Prostate gland (tissue), 2 donors: ENCODE results near the gene ZDHHC11. TPM values are rescaled to one million over a fixed set of nuclear protein-coding genes. Genes with fewer than 3 reads are reported as not detected.

Experiments
- DNase-seq: peaks from one replicate; pipeline ENCODE4 v3.0.0-alpha.2; 2019; ENCODE audit warnings: low spot score
- H3K27ac ChIP-seq, 2 donors: fragments of 200-600 bp; sonication (generic); 2 replicates each; pipeline ENCODE4 v1.5.1; 2017 to 2019
- H3K27me3 ChIP-seq: fragments of 200-600 bp; sonication (generic); replicated peaks from 2 replicates; pipeline ENCODE4 v1.5.1; 2019; ENCODE audit not compliant: insufficient read depth
- H3K36me3 ChIP-seq, 2 donors: fragments of 200-600 bp; sonication (generic); 1 replicate in 1 of 2; 2 replicates in 1 of 2; pipeline versions ENCODE4 v1.5.1 to v1.8.1; 2017 to 2019
- H3K4me1 ChIP-seq: fragments of 200-600 bp; sonication (generic); replicated peaks from 2 replicates; pipeline ENCODE4 v1.5.1; 2019
- H3K4me3 ChIP-seq, 2 donors: fragments of 200-600 bp; sonication (generic); 2 replicates each; pipeline ENCODE4 v1.5.1; 2017 to 2019
- H3K9me3 ChIP-seq: fragments of 200-600 bp; sonication (generic); 2 replicates; pipeline ENCODE4 v1.5.1; 2017
- POLR2A ChIP-seq: fragments of 450-650 bp; IDR thresholded peaks from one replicate; pipeline ENCODE4 v1.6.1; 2016; ENCODE audit warnings: antibody characterized with exemption, mild to moderate bottlenecking
- POLR2AphosphoS5 ChIP-seq: sonication (generic); formaldehyde crosslinking; IDR thresholded peaks from one replicate; pipeline ENCODE4 v1.6.1; 2017; ENCODE audit warnings: antibody characterized with exemption
- WGBS: methylation state at CpG from one replicate; pipeline ENCODE4 v1.1.5; 2018; 5-methylcytosine and 5-hydroxymethylcytosine counted together
- intact Hi-C: fragments of 100-400 bp; cut with DNase I; formaldehyde crosslinking; loops from one replicate; pipeline ENCODE4 v1.14.2; 2022
- total RNA-seq, 2 donors: library from RNA; depleted of rRNA; stranded (reverse); fragments of >200 nt; gene quantifications; one replicate each; pipeline ENCODE4 v1.1.0, GENCODE V29; 2016
- TF ChIP-seq, protein P1 (sequence below), 4 experiments: fragments of 200-600 bp in 2 of 4; fragments of 450-650 bp in 2 of 4; sonication (generic) in 2 of 4; IDR thresholded peaks; 1 replicate in 3 of 4; 2 replicates in 1 of 4; pipeline ENCODE4 v1.5.1; 2016 to 2019; ENCODE audit warnings: antibody characterized with exemption in 4 of 4, mild to moderate bottlenecking in 2 of 4, moderate library complexity in 2 of 4

ZDHHC11 gene
- total RNA-seq, 2 donors from 2014 or later: 1.2 to 9.8 TPM

DNA sequence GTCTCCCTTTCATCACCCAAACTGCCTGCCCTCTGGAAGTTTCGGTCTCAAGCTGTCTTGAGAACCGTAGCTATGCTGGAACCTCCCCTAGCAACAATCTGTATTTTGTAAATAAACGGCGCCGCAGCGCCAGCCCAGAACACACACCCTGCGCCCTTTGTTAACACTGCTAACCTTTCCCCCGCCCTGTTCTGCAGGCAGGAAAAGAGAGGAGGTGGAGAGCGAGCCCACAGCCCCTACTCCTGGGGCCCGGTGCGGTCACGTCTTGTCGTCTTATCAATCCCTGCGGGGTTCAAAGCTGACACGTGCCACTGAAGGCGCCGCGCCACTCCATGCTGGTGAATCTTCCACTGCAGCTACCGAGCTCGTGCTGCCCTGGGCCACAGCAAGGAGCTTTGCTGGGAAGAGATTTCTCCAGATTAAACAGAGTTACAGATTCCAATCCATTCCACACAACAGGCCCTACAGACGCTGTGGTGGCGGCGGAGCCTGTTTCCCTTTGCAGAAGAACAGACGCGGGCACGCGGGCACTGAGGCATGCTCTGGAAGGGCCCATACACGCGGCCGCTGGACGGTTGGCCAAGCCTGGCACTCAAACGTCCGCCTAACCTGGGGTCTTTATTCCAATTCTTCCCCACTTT, 91.6 kb downstream of the ZDHHC11 start:
- Histone ChIP-seq H3K36me3 (no peaks in the 10 kb centered on the region), H3K4me3 (no peak overlapping the region), H3K27ac (no peak overlapping the region), H3K27me3 (no peaks in the 10 kb centered on the region), H3K9me3 (no peaks in the 10 kb centered on the region), H3K4me1 (no peaks in the 10 kb centered on the region)
- DNase-seq: peak; percentile 5
- intact Hi-C loops: no loop called here
- 39% methylated on average over 33 of the region's 33 CpGs for WGBS
- TF ChIP-seq POLR2A: no peak
- TF ChIP-seq, protein P1, sequence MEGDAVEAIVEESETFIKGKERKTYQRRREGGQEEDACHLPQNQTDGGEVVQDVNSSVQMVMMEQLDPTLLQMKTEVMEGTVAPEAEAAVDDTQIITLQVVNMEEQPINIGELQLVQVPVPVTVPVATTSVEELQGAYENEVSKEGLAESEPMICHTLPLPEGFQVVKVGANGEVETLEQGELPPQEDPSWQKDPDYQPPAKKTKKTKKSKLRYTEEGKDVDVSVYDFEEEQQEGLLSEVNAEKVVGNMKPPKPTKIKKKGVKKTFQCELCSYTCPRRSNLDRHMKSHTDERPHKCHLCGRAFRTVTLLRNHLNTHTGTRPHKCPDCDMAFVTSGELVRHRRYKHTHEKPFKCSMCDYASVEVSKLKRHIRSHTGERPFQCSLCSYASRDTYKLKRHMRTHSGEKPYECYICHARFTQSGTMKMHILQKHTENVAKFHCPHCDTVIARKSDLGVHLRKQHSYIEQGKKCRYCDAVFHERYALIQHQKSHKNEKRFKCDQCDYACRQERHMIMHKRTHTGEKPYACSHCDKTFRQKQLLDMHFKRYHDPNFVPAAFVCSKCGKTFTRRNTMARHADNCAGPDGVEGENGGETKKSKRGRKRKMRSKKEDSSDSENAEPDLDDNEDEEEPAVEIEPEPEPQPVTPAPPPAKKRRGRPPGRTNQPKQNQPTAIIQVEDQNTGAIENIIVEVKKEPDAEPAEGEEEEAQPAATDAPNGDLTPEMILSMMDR (IDR thresholded peaks at IDR 0.05): no peak
- no peak for TF ChIP-seq POLR2AphosphoS5

DNA sequence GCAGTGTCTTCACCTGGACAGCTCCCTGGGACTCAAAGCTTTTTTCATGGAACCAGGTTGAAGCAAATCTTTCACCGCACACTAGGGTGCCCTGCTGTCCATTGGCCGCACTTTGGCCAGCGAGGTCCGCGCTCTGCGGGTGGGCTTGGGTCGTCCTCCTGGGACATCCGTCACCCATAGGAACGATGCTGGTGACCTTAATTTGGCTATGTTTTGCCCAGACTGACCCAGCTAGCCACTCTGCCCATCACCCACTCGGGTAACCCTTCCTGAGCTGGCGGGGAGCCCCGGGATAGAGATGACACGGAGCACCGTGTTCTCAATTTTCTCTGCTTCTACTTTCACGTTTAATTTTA, 92.1 kb downstream of the ZDHHC11 start:
- no peaks in the 10 kb centered on the region for H3K36me3 ChIP-seq
- intact Hi-C loops: no loop called here
- H3K27ac ChIP-seq: no peak overlapping the region
- TF ChIP-seq POLR2A (no peak), POLR2AphosphoS5 (no peak)
- TF ChIP-seq, protein P1 (IDR thresholded peaks at IDR 0.05): no peak
- WGBS: 66% methylated on average over 15 of the region's 15 CpGs
- DNase-seq: no peak
- no peaks in the 10 kb centered on the region for H3K9me3 ChIP-seq
- no peaks in the 10 kb centered on the region for H3K27me3 ChIP-seq
- no peak overlapping the region for H3K4me3 ChIP-seq
- H3K4me1 ChIP-seq: no peaks in the 10 kb centered on the region

DNA sequence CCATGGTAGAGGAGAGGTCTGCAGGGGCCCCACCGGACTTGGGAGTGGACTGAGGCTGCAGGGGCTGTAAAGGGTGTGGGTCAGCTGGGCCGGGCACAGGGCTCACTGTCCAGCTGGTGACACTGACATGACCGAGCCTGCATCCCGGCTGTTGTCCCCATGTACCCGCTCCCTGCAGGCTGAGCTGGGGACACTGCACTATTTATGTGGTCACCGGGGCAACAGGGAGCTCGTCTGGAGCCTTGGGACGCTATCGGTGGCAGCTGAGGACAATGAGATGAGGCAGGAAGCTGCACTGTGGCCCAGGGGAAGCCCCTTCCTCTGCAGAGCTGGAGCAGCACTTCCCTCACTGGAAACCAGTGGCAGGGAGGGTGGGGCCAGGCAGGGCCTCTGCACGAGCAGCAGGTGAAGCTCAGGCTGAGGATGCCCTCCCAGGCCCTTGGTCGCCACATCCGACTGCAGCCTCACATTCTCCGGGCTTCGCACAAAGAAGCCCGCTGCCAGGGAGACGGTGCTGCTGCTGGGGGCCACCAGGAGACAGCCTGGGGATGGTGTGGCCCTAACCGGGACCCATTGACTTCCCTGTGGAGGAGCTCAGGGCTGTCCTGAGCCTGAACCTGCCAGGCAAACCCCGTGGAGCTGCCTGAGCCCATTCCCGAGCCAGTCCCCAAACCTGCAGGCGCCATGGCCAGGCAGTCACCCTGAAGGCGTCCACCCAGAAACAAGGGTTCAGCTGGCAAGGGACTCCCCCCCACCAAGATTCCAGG, 92.7 kb downstream of the ZDHHC11 start:
- Histone ChIP-seq H3K36me3 (no peaks in the 10 kb centered on the region), H3K9me3 (no peaks in the 10 kb centered on the region), H3K4me1 (no peaks in the 10 kb centered on the region), H3K4me3 (no peak overlapping the region), H3K27me3 (no peaks in the 10 kb centered on the region), H3K27ac (no peak overlapping the region)
- DNase-seq: no peak
- TF ChIP-seq, protein P1 (IDR thresholded peaks at IDR 0.05): no peak
- TF ChIP-seq POLR2AphosphoS5 (no peak), POLR2A (no peak)
- 79% methylated on average over 21 of the region's 21 CpGs for WGBS
- intact Hi-C loops: no loop called here

DNA sequence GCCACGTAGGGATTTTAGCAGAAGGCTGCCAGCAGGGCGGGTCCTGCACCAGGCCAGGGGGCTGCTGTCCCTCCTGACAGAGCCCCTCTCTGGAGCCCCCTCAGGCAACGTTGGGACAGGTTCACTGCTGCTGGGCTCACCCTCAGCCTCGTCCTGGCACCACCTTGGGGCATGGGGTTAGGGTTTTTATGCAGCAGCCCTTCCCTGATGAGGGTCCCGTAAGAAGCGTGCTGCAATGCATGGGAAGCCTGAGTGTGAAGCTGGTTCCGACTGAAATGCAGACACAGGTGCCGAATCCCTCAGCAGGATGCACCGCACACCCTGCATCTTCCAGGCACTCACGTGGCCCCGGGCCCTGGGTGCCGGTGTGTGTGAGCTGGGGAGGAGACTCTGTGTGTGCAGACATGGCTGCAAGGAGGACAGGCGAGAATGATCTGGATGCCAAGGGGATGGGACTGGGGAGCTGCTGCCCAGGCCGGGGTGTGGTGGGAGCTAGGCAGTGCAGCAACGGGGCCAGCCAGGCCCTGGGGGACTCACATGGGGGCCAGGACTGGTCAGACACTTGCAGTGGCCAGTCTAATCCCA, 93.3 kb downstream of the ZDHHC11 start:
- Histone ChIP-seq H3K9me3 (no peaks in the 10 kb centered on the region), H3K36me3 (no peaks in the 10 kb centered on the region), H3K4me1 (no peaks in the 10 kb centered on the region), H3K27me3 (no peaks in the 10 kb centered on the region), H3K4me3 (no peak overlapping the region), H3K27ac (no peak overlapping the region)
- 84% methylated on average over 14 of the region's 15 CpGs for WGBS
- intact Hi-C loops: no loop called here
- DNase-seq: no peak
- no peak for TF ChIP-seq POLR2A
- TF ChIP-seq POLR2AphosphoS5: no peak
- TF ChIP-seq, protein P1 (IDR thresholded peaks at IDR 0.05): no peak
